Measurements from ENCODE around the gene INO80B. TPM values are rescaled to one million over a fixed set of nuclear protein-coding genes. Genes with fewer than 3 reads are reported as not detected.

Gene INO80B
- total and polyA plus RNA-seq, 9 of the 15 experiments (the other 6 are each of a cell fraction or from before 2014, with no cell fraction given), result 0.41 to 22.6 (median 9.0) TPM

DNA sequence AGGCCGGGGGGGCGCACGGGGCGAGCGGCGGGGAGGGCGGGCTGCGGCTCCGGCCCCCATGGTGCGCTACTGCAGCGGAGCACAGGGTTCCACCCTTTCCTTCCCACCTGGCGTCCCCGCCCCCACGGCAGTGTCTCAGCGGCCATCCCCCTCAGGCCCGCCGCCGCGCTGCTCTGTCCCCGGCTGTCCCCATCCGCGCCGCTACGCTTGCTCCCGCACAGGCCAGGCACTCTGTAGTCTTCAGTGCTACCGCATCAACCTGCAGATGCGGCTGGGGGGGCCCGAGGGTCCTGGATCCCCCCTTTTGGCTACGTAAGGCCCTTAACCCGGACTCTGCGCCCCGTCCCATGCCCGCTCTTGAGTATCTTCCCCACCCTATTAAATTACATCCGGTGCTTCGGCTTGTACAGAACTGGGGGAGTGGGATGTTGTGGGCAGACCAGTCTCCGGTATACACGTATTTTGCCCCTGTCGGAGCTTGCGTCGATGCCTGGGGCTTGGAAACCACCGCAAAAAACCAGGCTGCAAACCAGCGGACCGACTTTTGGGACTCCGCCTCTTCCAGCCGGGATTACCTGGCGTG, 2.8 kb downstream of the INO80B start (continued):
- TF ChIP-seq, protein P1, sequence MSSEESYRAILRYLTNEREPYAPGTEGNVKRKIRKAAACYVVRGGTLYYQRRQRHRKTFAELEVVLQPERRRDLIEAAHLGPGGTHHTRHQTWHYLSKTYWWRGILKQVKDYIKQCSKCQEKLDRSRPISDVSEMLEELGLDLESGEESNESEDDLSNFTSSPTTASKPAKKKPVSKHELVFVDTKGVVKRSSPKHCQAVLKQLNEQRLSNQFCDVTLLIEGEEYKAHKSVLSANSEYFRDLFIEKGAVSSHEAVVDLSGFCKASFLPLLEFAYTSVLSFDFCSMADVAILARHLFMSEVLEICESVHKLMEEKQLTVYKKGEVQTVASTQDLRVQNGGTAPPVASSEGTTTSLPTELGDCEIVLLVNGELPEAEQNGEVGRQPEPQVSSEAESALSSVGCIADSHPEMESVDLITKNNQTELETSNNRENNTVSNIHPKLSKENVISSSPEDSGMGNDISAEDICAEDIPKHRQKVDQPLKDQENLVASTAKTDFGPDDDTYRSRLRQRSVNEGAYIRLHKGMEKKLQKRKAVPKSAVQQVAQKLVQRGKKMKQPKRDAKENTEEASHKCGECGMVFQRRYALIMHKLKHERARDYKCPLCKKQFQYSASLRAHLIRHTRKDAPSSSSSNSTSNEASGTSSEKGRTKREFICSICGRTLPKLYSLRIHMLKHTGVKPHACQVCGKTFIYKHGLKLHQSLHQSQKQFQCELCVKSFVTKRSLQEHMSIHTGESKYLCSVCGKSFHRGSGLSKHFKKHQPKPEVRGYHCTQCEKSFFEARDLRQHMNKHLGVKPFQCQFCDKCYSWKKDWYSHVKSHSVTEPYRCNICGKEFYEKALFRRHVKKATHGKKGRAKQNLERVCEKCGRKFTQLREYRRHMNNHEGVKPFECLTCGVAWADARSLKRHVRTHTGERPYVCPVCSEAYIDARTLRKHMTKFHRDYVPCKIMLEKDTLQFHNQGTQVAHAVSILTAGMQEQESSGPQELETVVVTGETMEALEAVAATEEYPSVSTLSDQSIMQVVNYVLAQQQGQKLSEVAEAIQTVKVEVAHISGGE (CRISPR knock-in tag; IDR thresholded peaks at IDR 0.05), result peak in 1 of 3 experiments; percentile 24; a peak in 1 of 6 replicates
- TF ChIP-seq POLR2B (IDR thresholded peaks at IDR 0.05; ENCODE audit: low read depth, partially characterized antibody), result no peak
- no peak for TF ChIP-seq LCOR (CRISPR knock-in tag; IDR thresholded peaks at IDR 0.05)

DNA sequence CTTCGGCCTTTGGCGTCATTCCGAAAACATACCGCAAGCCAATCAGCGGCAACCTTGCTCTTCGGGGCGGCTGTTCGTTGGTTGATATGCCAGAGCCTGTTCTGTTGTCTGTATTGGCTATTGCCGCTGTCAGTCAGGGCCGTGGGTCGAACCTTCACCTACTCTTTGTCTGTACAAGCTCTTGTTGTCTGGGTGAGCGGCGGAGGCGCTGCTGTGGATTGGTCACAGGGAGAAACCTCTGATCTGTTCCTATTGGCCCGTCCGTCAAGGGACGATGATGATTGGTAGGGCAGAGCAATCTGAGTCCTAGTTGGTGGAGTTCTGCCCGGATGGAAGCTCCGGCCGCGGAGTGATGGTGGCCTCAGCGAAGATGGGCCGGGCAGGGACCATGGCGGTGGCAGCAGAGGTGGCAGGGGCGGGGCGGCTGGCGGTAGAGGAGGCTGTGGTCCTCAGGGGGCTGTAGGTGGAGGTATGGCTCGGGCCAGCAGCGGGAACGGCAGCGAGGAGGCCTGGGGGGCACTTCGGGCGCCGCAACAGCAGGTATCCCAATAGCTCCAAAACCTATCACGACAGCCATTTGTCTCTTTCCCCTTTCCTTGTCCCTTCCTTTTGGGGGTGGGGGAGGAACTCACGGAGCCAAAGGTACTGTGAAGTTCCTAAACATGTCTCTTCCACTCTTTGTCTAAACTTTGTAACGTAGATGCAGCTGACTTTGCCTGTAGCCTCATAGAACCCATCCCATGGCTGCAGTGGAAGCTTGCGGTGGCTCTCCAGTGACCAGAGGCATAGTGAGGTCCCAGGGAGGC, 3.4 kb downstream of the INO80B start, which contains the start of gene WBP1:
Gene WBP1 (plus strand): TSS at position 307 of the 806 bp plus-strand sequence. CDS start 165 bp downstream, at position 472.
- intact Hi-C loops (cut with micrococcal nuclease), result no loop called here
- H3K4me2 ChIP-seq (ENCODE audit: insufficient read depth, low read length), result peak within 1 kb of the TSS; percentile 87
- peak within 1 kb of the TSS; percentile 31; the same call in 1 of the 3 replicates for H3K27ac ChIP-seq (ENCODE audit: extremely low read depth, low read depth, low read length)
- peaks cover 7 to 34% of the 10 kb centered on the region in 2 experiments for H3K4me1 ChIP-seq (replicated peaks in 1 of 2; ENCODE audit: control insufficient read depth in 2 of 2, insufficient read depth in 2 of 2, low read length in 2 of 2)
- TSS peak; percentile 27 for BruUV-seq (replicated peaks)
- peak; percentile 100 for FAIRE-seq
- H3K4me3 ChIP-seq, result peak within 1 kb of the TSS; percentile 53
- no peaks in the 10 kb centered on the region for H3K9me3 ChIP-seq (replicated peaks; ENCODE audit: control insufficient read depth, insufficient read depth, low read depth, low read length)
- H3K27me3 ChIP-seq (ENCODE audit: control insufficient read depth in 2 of 2, insufficient read depth in 2 of 2, low read length in 2 of 2), result no peaks in the 10 kb centered on the region
- WGBS (ENCODE audit: insufficient coverage, low coverage, missing lambda C conversion rate), result 28% methylated on average over 30 of the region's 38 CpGs
- ATAC-seq, result peak; percentile 90
- peaks cover 14% of the 10 kb centered on the region; the same call in 1 of the 3 replicates for H3K79me2 ChIP-seq (ENCODE audit: control insufficient read depth, insufficient read depth, low read length)
- H4K20me1 ChIP-seq (replicated peaks; ENCODE audit: control insufficient read depth, insufficient read depth, low read length), result no peaks in the 10 kb centered on the region; the same call in 1 of the 2 replicates
- DNase-seq (ENCODE audit: extremely low read depth in 1 of 4, low spot score in 3 of 4), result peak; percentile 80 to 98 (median 88)
- in situ Hi-C loops (cut with MboI), result no loop called here
- ChIA-PET CTCF (ENCODE audit: low intra/inter-chr PET ratio) (no interaction called here), POLR2A (interaction anchor here (0.6 to 2.5 kb wide), 11 partner anchors 9 to 135 kb away, joined by 3 to 12 read pairs (median 3); partner anchors contain the start of genes AUP1, HTRA2 and MRPL53)
- H3K9ac ChIP-seq (ENCODE audit: insufficient read depth in 1 of 2, low read depth in 2 of 2, low read length in 2 of 2), result peak within 1 kb of the TSS; percentile 37 to 85; a peak in 3 of 4 replicates
- peaks cover 34% of the 10 kb centered on the region for H3K36me3 ChIP-seq (ENCODE audit: control insufficient read depth, insufficient read depth, low read length)
- H2AFZ ChIP-seq (ENCODE audit: low read depth, low read length), result peak within 1 kb of the TSS; percentile 28
- H3K9me1 ChIP-seq (ENCODE audit: control insufficient read depth, insufficient read depth, low read length), result no peaks in the 10 kb centered on the region
- no peak for TF ChIP-seq ZNF778 (CRISPR knock-in tag; IDR thresholded peaks at IDR 0.05)
- no peak for TF ChIP-seq BDP1 (IDR thresholded peaks at IDR 0.05; ENCODE audit: insufficient read depth, insufficient read length)
- TF ChIP-seq, protein P2, sequence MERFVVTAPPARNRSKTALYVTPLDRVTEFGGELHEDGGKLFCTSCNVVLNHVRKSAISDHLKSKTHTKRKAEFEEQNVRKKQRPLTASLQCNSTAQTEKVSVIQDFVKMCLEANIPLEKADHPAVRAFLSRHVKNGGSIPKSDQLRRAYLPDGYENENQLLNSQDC (CRISPR knock-in tag; IDR thresholded peaks at IDR 0.05), result no peak
- no peak for TF ChIP-seq ZBTB17 (CRISPR knock-in tag; IDR thresholded peaks at IDR 0.05)
- TF ChIP-seq POLR2AphosphoS2 (IDR thresholded peaks at IDR 0.05; ENCODE audit: low read length), result no peak; the same call in 1 of the 2 replicates
- TF ChIP-seq, protein P3, sequence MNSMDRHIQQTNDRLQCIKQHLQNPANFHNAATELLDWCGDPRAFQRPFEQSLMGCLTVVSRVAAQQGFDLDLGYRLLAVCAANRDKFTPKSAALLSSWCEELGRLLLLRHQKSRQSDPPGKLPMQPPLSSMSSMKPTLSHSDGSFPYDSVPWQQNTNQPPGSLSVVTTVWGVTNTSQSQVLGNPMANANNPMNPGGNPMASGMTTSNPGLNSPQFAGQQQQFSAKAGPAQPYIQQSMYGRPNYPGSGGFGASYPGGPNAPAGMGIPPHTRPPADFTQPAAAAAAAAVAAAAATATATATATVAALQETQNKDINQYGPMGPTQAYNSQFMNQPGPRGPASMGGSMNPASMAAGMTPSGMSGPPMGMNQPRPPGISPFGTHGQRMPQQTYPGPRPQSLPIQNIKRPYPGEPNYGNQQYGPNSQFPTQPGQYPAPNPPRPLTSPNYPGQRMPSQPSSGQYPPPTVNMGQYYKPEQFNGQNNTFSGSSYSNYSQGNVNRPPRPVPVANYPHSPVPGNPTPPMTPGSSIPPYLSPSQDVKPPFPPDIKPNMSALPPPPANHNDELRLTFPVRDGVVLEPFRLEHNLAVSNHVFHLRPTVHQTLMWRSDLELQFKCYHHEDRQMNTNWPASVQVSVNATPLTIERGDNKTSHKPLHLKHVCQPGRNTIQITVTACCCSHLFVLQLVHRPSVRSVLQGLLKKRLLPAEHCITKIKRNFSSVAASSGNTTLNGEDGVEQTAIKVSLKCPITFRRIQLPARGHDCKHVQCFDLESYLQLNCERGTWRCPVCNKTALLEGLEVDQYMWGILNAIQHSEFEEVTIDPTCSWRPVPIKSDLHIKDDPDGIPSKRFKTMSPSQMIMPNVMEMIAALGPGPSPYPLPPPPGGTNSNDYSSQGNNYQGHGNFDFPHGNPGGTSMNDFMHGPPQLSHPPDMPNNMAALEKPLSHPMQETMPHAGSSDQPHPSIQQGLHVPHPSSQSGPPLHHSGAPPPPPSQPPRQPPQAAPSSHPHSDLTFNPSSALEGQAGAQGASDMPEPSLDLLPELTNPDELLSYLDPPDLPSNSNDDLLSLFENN (IDR thresholded peaks at IDR 0.05; ENCODE audit: low read depth in 2 of 2, low read length in 2 of 2), result no peak
- TF ChIP-seq ZNF217 (CRISPR knock-in tag; IDR thresholded peaks at IDR 0.05), result no peak
- TF ChIP-seq SAFB (IDR thresholded peaks at IDR 0.05; ENCODE audit: borderline replicate concordance, low read depth, low read length), result no peak

All from K562 (cell line).